GM19328 (cell line): ENCODE results near the gene CLDN6.
A peak's percentile ranks its signal among the peaks of the same experiment; 100 is the strongest.

ENCODE experiments used
- ATAC-seq: cut with Tn5 transposase; IDR thresholded peaks from one replicate; pipeline ENCODE4 v1.9.1; 2021; ENCODE audit warnings: mild to moderate bottlenecking, moderate library complexity; ENCODE audit not compliant: unreplicated experiment

The CLDN6 gene

DNA sequence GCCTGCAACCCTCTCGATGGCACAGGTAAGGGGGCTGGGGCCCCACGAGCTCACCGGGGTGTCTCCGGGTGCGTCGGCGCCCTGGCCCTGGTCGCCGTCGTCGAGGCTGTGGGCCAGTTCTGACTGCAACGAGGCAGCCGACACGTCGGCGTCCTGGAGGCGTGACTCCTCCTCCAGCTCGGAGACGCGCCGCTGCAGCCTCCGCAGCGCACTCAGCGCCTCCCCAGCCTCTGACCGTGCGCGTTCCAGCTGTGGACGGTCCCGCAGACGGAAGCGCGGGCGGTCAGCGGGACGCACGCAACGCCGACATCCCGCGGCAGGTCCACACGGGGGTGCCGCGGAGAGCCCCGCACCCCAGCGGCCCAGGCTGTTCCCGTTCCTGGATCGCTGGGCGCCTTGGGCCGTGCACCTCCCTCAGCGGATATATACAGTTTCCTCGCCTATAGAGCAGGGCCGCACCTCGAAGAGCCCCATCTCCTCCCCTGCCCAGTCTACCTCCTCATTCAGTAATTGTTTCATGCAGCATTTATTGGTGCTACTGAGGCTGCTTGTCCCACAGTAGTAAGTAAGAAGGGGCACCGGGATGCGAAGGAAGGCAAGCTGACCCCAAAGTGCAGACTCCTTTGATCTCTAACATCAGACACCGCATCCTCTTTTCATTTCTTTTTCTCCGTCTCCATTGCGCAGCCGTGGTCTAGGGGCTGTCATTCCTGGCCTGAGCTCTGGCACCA lies 11.7 kb upstream of the CLDN6 start:
- no peak for ATAC-seq

GRCh38 chr16:3028716-3029319 lies 10.8 kb upstream of the CLDN6 start:
- no peak for ATAC-seq

- ATAC-seq: no peak
These were observed 10.2 kb upstream of the CLDN6 start for GRCh38 chr16:3027983-3028715.

DNA sequence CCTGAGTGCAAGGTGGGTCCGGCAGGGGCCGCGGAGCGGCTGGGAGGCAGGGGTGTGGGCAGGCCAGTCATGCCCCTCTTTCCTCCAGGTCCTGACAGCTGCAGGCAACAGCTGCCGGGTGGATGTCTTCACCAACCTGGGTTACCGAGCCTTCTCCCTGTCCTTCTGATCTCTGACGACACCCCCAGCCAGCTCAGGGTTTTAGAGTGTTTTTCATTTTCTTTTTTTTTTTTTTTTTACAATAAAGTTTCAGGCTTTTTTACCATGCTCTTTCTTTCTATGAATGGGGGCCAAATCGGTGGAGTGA lies 9.5 kb upstream of the CLDN6 start:
- ATAC-seq: no peak

GRCh38 chr16:3026609-3027488 lies 8.9 kb upstream of the CLDN6 start:
- no peak for ATAC-seq

GRCh38 chr16:3026003-3026378 lies 8.0 kb upstream of the CLDN6 start:
- ATAC-seq: no peak

- no peak for ATAC-seq
These were observed 7.3 kb upstream of the CLDN6 start for GRCh38 chr16:3025032-3026002.

DNA sequence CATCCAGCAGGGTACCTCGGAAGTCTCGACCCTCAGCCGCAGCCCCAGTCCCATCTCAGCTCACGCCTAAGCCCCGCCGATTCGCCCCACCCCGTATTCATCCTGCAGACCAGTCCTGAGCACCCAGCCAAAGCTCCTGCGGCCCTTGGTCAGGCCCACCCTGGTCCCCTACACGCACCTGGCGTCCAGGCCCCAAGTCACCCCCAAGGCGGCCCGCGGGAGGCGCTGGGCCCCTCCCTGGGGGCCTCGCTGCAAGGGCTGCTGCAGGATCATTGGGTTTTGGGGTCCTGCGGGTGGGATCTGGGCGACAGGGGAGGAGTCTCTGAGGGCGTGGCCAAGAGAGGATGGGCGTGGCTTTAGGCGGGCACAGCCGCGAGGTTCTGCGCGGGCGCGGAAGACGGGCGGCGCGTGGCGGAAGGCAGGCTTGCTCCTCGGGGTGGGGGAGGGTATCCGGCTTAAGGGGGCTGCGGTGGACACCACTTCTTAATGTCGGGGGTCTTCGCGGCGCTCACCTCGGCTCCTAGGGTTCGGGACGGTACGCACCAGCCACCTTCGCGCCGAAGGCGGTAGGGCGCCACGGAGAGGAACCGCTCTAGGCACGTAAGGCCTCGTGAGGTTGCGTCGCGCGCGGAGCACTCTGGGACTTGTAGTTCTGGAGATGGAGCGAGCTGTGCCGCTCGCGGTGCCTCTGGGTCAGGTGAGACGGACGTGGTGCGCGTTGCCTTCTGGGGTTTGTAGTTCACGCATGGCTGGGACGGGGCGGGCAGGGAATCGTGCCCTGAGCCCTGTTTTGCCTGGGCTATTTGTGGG lies 5.9 kb upstream of the CLDN6 start, which contains the start of the genes HCFC1R1 and THOC6:
HCFC1R1 (minus strand) TSS at position 274 of the 810 bp plus-strand sequence; CDS start at position 273, 1 bp downstream.
THOC6 (plus strand) TSS at position 367 of the 810 bp plus-strand sequence; CDS start at position 659, 292 bp downstream.
- peak; percentile 82 for ATAC-seq

GRCh38 chr16:3023415-3023668 lies 5.4 kb upstream of the CLDN6 start:
- no peak for ATAC-seq

- ATAC-seq: no peak
These were observed 4.9 kb upstream of the CLDN6 start for GRCh38 chr16:3022684-3023414.

- no peak for ATAC-seq
These were observed 4.3 kb upstream of the CLDN6 start for GRCh38 chr16:3022208-3022683.

DNA sequence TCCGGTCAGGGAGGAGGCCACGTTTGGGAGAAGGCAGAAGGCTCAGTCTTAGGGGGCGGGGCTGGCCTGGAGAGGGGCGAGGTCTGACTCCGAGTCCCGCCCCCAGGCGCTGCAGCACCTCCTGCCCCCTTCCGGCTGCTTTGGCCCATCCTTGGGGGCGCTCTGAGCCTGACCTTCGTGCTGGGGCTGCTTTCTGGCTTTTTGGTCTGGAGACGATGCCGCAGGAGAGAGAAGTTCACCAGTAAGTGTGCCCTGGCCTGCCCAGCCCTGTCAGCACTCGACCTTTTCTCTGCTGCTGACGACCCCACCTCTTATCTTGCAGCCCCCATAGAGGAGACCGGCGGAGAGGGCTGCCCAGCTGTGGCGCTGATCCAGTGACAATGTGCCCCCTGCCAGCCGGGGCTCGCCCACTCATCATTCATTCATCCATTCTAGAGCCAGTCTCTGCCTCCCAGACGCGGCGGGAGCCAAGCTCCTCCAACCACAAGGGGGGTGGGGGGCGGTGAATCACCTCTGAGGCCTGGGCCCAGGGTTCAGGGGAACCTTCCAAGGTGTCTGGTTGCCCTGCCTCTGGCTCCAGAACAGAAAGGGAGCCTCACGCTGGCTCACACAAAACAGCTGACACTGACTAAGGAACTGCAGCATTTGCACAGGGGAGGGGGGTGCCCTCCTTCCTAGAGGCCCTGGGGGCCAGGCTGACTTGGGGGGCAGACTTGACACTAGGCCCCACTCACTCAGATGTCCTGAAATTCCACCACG lies 3.6 kb upstream of the CLDN6 start:
- ATAC-seq: no peak

GRCh38 chr16:3020604-3021448 lies 2.8 kb upstream of the CLDN6 start:
- ATAC-seq: no peak

- ATAC-seq: no peak
These were observed 2.2 kb upstream of the CLDN6 start, which contains the start of gene TNFRSF12A for GRCh38 chr16:3020247-3020603. TSS of gene TNFRSF12A (plus strand) at chr16:3020368. CDS start at chr16:3020398, 30 bp downstream.

DNA sequence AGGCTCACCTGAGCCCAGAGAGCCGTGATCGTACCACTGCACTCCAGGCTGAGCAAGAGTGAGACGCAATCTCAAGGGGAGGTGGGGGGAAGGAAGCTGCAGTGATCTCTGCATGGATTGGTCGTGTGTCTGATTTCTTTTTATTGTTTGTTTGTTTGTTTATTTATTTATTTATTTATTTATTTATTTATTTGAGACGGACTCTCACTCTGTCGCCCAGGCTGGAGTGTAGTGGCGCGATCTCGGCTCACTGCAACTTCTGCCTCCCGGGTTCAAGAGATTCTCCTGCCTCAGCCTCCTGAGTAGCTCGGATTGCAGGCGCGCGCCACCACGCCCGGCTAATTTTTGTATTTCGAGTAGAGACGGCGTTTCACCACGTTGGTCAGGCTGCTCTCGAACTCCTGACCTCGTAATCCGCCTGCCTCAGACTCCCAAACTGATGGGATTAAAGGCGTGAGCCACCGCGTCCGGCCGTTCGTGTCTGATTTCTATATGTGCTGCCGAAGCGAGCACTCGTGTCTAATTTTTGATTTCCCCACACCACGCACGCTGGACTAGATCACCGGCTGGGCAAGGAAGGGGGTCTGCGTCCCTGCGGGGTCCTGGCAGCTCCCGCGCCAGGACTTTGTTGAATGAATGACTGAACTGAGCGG lies 1.7 kb upstream of the CLDN6 start:
- ATAC-seq: no peak

DNA sequence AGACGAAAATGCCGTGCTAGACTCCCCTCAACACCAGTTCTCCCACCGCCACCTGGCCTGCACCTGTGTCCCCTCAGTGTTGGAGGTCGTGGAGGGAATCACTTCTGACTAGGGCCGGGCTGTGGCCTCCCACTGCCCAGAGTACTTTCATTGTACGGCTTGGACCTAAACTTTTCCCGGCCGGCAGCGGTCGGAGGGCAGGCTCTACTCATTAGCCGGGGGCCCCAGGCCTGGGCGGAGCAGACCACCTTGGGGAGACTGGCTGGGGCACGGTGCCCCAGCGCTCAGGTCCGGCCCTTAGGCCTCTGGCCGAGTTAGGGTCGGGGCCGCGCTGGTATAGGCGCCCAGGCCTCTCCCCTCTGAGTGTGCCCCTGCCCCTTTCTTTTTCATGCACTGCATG lies 639 bp downstream of the CLDN6 start:
- ATAC-seq: no peak
